ENCODE data around the gene KCNQ1.

KCNQ1 gene

DNA sequence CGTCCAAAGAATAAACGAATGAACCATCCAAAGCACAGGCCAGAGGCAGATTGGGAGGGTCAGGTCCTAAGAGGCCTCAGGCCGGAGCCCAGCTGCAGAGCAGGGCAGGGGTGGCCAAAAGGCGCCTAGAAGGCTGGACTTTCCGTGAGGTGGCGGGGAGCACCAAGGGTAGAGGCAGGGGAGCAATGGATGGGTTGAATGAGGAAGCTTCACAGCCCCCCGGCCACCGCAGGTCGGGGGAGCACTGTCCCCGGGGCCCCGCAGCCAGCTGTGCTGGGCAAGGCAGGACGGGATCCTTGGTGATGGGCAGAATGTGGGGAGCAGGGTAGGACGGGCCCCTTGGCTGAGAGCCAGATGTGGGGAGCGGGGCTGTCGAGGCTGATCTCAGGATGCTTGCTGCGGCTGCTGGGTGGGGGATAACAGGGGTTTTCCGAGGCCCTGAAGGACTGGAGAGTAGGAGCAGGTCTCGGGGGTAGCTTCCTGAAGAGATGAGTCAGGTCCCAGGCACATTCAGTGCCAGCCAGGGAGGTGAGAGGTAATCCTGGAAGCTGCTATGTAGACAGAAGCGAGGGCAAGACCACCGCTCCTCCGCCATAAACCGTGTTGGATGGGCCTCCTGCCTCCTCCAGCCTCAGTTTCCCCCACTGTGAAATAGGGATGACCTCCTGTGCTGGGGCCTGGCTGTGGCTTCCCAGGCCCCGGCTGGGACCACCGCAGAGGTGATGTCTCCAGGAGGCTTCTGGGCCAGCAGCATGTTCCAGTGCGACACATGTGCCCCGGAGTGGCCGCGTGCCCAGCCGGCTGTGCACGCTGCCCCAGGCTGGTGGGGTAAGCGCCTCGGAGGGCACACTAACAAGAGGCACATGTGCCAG is 289.6 kb downstream of the KCNQ1 start:
- DNase-seq, result no peak
- peaks cover 70% of the 10 kb centered on the region for H3K4me1 ChIP-seq (ENCODE audit: control insufficient read depth, insufficient read depth, low read depth, low read length)
- no peak overlapping the region for H3K9ac ChIP-seq (ENCODE audit: low read length)
- H3K4ac ChIP-seq (ENCODE audit: low read depth in 1 of 2, low read length in 2 of 2), result no peak overlapping the region
- no peak overlapping the region for H2AFZ ChIP-seq (ENCODE audit: low read depth, low read length)
- no peak overlapping the region for H2BK5ac ChIP-seq (ENCODE audit: low read depth, low read length, poor library complexity, severe bottlenecking)
- no peak overlapping the region for H3K27ac ChIP-seq (ENCODE audit: low read length, poor library complexity, severe bottlenecking)
- peak overlapping the region; percentile 40 for H2AK5ac ChIP-seq (ENCODE audit: low read length, severe bottlenecking)
- peaks cover 0 to 5% of the 10 kb centered on the region in 2 experiments for H3K27me3 ChIP-seq (ENCODE audit: control insufficient read depth in 1 of 2, insufficient read depth in 1 of 2, low read length in 2 of 2)
- no peak overlapping the region for H4K8ac ChIP-seq (ENCODE audit: low read length)
- no peak overlapping the region for H3K14ac ChIP-seq (ENCODE audit: low read length in 2 of 2)
- no peak overlapping the region for H3K4me3 ChIP-seq (ENCODE audit: insufficient read depth in 1 of 2, low read depth in 1 of 2, low read length in 2 of 2)
- no peak overlapping the region for H2BK120ac ChIP-seq (ENCODE audit: low read depth, low read length)
- H2BK12ac ChIP-seq (ENCODE audit: low read length in 2 of 2), result no peak overlapping the region
- H2BK15ac ChIP-seq (ENCODE audit: low read depth, poor library complexity, severe bottlenecking), result peak overlapping the region; percentile 71
- H3K36me3 ChIP-seq (ENCODE audit: control insufficient read depth in 1 of 2, insufficient read depth in 2 of 2, low read depth in 1 of 2, low read length in 2 of 2), result no peaks in the 10 kb centered on the region
- H3K9me3 ChIP-seq (ENCODE audit: control insufficient read depth, low read length), result no peaks in the 10 kb centered on the region
- WGBS, result 89% methylated on average over 31 of the region's 32 CpGs
- no peaks in the 10 kb centered on the region for H3K79me1 ChIP-seq (replicated peaks; ENCODE audit: low read length, poor library complexity, severe bottlenecking)
- H4K91ac ChIP-seq (ENCODE audit: low read length), result no peak overlapping the region
- no peak overlapping the region for H3K23ac ChIP-seq (ENCODE audit: low read length in 2 of 2)
- H3K4me2 ChIP-seq (ENCODE audit: low read length, poor library complexity, severe bottlenecking), result no peak overlapping the region
- no peak overlapping the region for H3K18ac ChIP-seq (ENCODE audit: low read depth in 1 of 2, low read length in 2 of 2)

DNA sequence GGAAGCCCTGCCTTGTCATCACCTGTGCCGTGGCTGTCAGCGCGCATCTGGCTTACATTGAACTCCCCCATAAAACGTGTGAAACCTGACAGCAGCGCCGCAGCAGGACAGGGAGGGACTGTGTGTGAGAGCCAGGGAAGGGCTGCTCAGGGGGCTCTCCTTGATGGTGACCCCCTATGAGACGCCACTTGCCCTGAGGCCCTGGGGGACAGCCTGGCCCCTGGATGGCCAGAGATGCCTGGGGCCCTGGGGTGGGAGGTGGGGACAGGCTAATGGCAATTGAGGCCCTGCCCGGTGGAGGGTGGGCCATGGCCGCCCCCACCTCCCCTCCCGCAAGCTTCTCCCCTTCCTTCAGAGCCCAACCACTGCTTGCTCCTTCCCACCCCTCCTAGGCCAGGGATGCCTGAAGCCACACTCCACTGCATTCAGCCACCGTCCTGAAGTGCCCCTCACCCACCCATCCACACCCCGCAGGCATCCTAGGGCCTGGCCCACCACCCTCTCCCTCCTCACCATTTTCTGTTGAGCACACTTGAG is 290.3 kb downstream of the KCNQ1 start:
- no peaks in the 10 kb centered on the region for H3K36me3 ChIP-seq (ENCODE audit: control insufficient read depth in 1 of 2, insufficient read depth in 2 of 2, low read depth in 1 of 2, low read length in 2 of 2)
- H3K18ac ChIP-seq (ENCODE audit: low read depth in 1 of 2, low read length in 2 of 2), result no peak overlapping the region
- no peak overlapping the region for H3K4me3 ChIP-seq (ENCODE audit: insufficient read depth in 1 of 2, low read depth in 1 of 2, low read length in 2 of 2)
- H3K14ac ChIP-seq (ENCODE audit: low read length in 2 of 2), result peak overlapping the region in 1 of 2 experiments; percentile 26
- no peak overlapping the region for H3K23ac ChIP-seq (ENCODE audit: low read length in 2 of 2)
- H3K79me1 ChIP-seq (replicated peaks; ENCODE audit: low read length, poor library complexity, severe bottlenecking), result no peaks in the 10 kb centered on the region
- H3K9ac ChIP-seq (ENCODE audit: low read length), result no peak overlapping the region
- H2BK15ac ChIP-seq (ENCODE audit: low read depth, poor library complexity, severe bottlenecking), result no peak overlapping the region
- DNase-seq, result no peak
- no peak overlapping the region for H3K27ac ChIP-seq (ENCODE audit: low read length, poor library complexity, severe bottlenecking)
- peaks cover 72% of the 10 kb centered on the region for H3K4me1 ChIP-seq (ENCODE audit: control insufficient read depth, insufficient read depth, low read depth, low read length)
- no peak overlapping the region for H2BK120ac ChIP-seq (ENCODE audit: low read depth, low read length)
- no peak overlapping the region for H2BK5ac ChIP-seq (ENCODE audit: low read depth, low read length, poor library complexity, severe bottlenecking)
- no peak overlapping the region for H4K8ac ChIP-seq (ENCODE audit: low read length)
- H2AK5ac ChIP-seq (ENCODE audit: low read length, severe bottlenecking), result peak overlapping the region; percentile 14
- no peak overlapping the region for H2BK12ac ChIP-seq (ENCODE audit: low read length in 2 of 2)
- H3K27me3 ChIP-seq (ENCODE audit: control insufficient read depth in 1 of 2, insufficient read depth in 1 of 2, low read length in 2 of 2), result peaks cover 0 to 5% of the 10 kb centered on the region in 2 experiments
- no peaks in the 10 kb centered on the region for H3K9me3 ChIP-seq (ENCODE audit: control insufficient read depth, low read length)
- 91% methylated on average over 11 of the region's 12 CpGs for WGBS
- H4K91ac ChIP-seq (ENCODE audit: low read length), result no peak overlapping the region
- no peak overlapping the region for H2AFZ ChIP-seq (ENCODE audit: low read depth, low read length)
- no peak overlapping the region for H3K4ac ChIP-seq (ENCODE audit: low read depth in 1 of 2, low read length in 2 of 2)
- no peak overlapping the region for H3K4me2 ChIP-seq (ENCODE audit: low read length, poor library complexity, severe bottlenecking)

DNA sequence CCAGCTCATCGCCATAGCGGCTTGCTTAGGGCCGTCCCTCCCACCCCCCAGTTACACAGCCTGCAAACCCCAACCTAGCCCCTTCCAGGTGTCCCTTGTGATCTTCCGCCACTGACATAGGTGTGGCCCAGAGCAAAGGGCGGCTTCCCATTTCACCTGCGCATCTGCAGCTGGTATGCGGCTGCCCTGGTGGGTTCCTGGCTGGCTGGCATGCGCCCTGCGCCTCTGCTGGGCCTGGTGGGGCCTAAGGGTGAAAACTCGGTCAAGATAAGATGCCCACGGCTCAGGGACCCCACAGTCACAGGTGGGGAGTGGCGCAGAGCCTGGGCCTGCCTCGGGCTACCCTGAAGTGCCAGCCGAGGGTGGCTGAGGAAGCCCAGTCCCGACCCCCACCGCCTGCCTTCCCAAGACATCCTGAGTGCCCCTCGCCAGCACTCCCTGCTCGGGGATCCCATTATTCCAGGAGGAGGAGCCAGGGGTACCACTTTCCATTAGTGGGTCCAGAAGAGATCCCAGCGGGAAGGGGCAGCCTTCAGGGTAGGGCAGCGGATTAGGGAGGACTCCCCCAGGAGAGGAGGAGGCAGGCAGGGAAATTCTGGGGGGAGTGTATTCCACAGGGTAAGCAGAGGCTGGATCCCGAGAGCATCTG is 291.9 kb downstream of the KCNQ1 start:
- Histone ChIP-seq H3K14ac (ENCODE audit: low read length in 2 of 2) (peak overlapping the region in 1 of 2 experiments; percentile 19), H3K4me1 (ENCODE audit: control insufficient read depth, insufficient read depth, low read depth, low read length) (peaks cover 73% of the 10 kb centered on the region), H3K27me3 (ENCODE audit: control insufficient read depth in 1 of 2, insufficient read depth in 1 of 2, low read length in 2 of 2) (peaks cover 0 to 5% of the 10 kb centered on the region in 2 experiments), H2BK120ac (ENCODE audit: low read depth, low read length) (peak overlapping the region; percentile 1), H2BK12ac (ENCODE audit: low read length in 2 of 2) (peak overlapping the region in 1 of 2 experiments; percentile 0), H4K8ac (ENCODE audit: low read length) (peak overlapping the region; percentile 32), H3K36me3 (ENCODE audit: control insufficient read depth in 1 of 2, insufficient read depth in 2 of 2, low read depth in 1 of 2, low read length in 2 of 2) (no peaks in the 10 kb centered on the region), H2AK5ac (ENCODE audit: low read length, severe bottlenecking) (peak overlapping the region; percentile 72), H2BK5ac (ENCODE audit: low read depth, low read length, poor library complexity, severe bottlenecking) (no peak overlapping the region), H3K4me2 (ENCODE audit: low read length, poor library complexity, severe bottlenecking) (no peak overlapping the region), H2BK15ac (ENCODE audit: low read depth, poor library complexity, severe bottlenecking) (peak overlapping the region; percentile 36), H3K4me3 (ENCODE audit: insufficient read depth in 1 of 2, low read depth in 1 of 2, low read length in 2 of 2) (no peak overlapping the region), H3K9ac (ENCODE audit: low read length) (no peak overlapping the region), H3K79me1 (replicated peaks; ENCODE audit: low read length, poor library complexity, severe bottlenecking) (no peaks in the 10 kb centered on the region), H3K4ac (ENCODE audit: low read depth in 1 of 2, low read length in 2 of 2) (no peak overlapping the region), H3K18ac (ENCODE audit: low read depth in 1 of 2, low read length in 2 of 2) (no peak overlapping the region), H4K91ac (ENCODE audit: low read length) (peak overlapping the region; percentile 35), H3K23ac (ENCODE audit: low read length in 2 of 2) (no peak overlapping the region), H2AFZ (ENCODE audit: low read depth, low read length) (no peak overlapping the region), H3K27ac (ENCODE audit: low read length, poor library complexity, severe bottlenecking) (no peak overlapping the region), H3K9me3 (ENCODE audit: control insufficient read depth, low read length) (no peaks in the 10 kb centered on the region)
- 93% methylated on average over 21 of the region's 21 CpGs for WGBS
- no peak for DNase-seq

DNA sequence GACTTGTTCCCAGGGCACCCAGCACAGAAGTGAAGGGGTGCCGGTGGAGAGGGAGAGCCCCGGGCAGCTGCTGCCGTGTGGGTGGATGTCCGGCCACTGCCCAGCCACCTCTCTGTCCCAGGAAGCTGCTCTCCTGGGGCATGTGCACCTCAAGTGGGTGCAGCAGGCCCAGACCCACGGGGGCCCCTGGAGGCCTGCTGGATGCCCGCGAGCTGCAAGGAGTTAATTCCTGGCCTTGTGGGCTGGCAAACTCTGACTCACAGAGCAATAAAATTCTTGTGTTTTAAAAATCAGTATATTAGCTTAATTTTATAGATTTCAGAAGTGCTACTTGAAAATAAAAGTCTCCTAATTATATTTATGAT is 292.4 kb downstream of the KCNQ1 start:
- Histone ChIP-seq H3K4me1 (ENCODE audit: control insufficient read depth, insufficient read depth, low read depth, low read length) (peaks cover 73% of the 10 kb centered on the region), H2BK120ac (ENCODE audit: low read depth, low read length) (peak overlapping the region; percentile 44), H3K9ac (ENCODE audit: low read length) (no peak overlapping the region), H3K4me2 (ENCODE audit: low read length, poor library complexity, severe bottlenecking) (no peak overlapping the region), H4K8ac (ENCODE audit: low read length) (peak overlapping the region; percentile 32), H3K27me3 (ENCODE audit: control insufficient read depth in 1 of 2, insufficient read depth in 1 of 2, low read length in 2 of 2) (peaks cover 0 to 5% of the 10 kb centered on the region in 2 experiments), H3K14ac (ENCODE audit: low read length in 2 of 2) (peak overlapping the region in 1 of 2 experiments; percentile 19), H2AFZ (ENCODE audit: low read depth, low read length) (no peak overlapping the region), H3K36me3 (ENCODE audit: control insufficient read depth in 1 of 2, insufficient read depth in 2 of 2, low read depth in 1 of 2, low read length in 2 of 2) (no peaks in the 10 kb centered on the region), H3K18ac (ENCODE audit: low read depth in 1 of 2, low read length in 2 of 2) (no peak overlapping the region), H3K9me3 (ENCODE audit: control insufficient read depth, low read length) (no peaks in the 10 kb centered on the region), H2BK15ac (ENCODE audit: low read depth, poor library complexity, severe bottlenecking) (peak overlapping the region; percentile 36), H3K4me3 (ENCODE audit: insufficient read depth in 1 of 2, low read depth in 1 of 2, low read length in 2 of 2) (no peak overlapping the region), H2BK12ac (ENCODE audit: low read length in 2 of 2) (peak overlapping the region in 1 of 2 experiments; percentile 0), H2BK5ac (ENCODE audit: low read depth, low read length, poor library complexity, severe bottlenecking) (no peak overlapping the region), H4K91ac (ENCODE audit: low read length) (peak overlapping the region; percentile 35), H2AK5ac (ENCODE audit: low read length, severe bottlenecking) (peak overlapping the region; percentile 72), H3K79me1 (replicated peaks; ENCODE audit: low read length, poor library complexity, severe bottlenecking) (no peaks in the 10 kb centered on the region), H3K27ac (ENCODE audit: low read length, poor library complexity, severe bottlenecking) (no peak overlapping the region), H3K4ac (ENCODE audit: low read depth in 1 of 2, low read length in 2 of 2) (peak overlapping the region in 1 of 2 experiments; percentile 36), H3K23ac (ENCODE audit: low read length in 2 of 2) (no peak overlapping the region)
- no peak for DNase-seq
- 74% methylated on average over 5 of the region's 7 CpGs for WGBS

Data from mesenchymal stem cell (in vitro differentiated cells and primary cell).